H9 (cell line): Measurements from ENCODE around the gene ENDOU. TPM values are rescaled to one million over a fixed set of nuclear protein-coding genes. Genes with fewer than 3 reads are reported as not detected.

Source experiments
- DNase-seq: peaks from one replicate; pipeline ENCODE4 v3.0.0-alpha.2; 2017
- H2AFZ ChIP-seq: one replicate; pipeline ENCODE4 v1.6.1; 2013; ENCODE audit warnings: mild to moderate bottlenecking, low read length, control low read depth, moderate library complexity
- H2AK5ac ChIP-seq: 2 replicates; pipeline ENCODE4 v1.6.1; 2013; ENCODE audit warnings: low read length, control low read depth, mixed read lengths; ENCODE audit not compliant: insufficient read length
- H2BK120ac ChIP-seq: one replicate; pipeline ENCODE4 v1.6.1; 2013; ENCODE audit warnings: low read depth, mild to moderate bottlenecking, low read length, control low read depth, inconsistent platforms; ENCODE audit not compliant: poor library complexity, severe bottlenecking
- H2BK12ac ChIP-seq: 2 replicates; pipeline ENCODE4 v1.6.1; 2013; ENCODE audit warnings: low read length, control low read depth, mixed read lengths, low read depth; ENCODE audit not compliant: insufficient read length
- H2BK15ac ChIP-seq: 2 replicates; pipeline ENCODE4 v1.6.1; 2013; ENCODE audit warnings: low read depth, low read length, control low read depth
- H2BK20ac ChIP-seq: one replicate; pipeline ENCODE4 v1.6.1; 2013; ENCODE audit warnings: low read depth, mild to moderate bottlenecking, low read length, control low read depth, inconsistent platforms; ENCODE audit not compliant: poor library complexity, severe bottlenecking
- H2BK5ac ChIP-seq: 2 replicates; pipeline ENCODE4 v1.6.1; 2013; ENCODE audit warnings: low read length, control low read depth, mixed read lengths; ENCODE audit not compliant: insufficient read length
- H3K14ac ChIP-seq: 2 replicates; pipeline ENCODE4 v1.6.1; 2013; ENCODE audit warnings: low read length, control low read depth; ENCODE audit not compliant: insufficient read depth
- H3K18ac ChIP-seq: 2 replicates; pipeline ENCODE4 v1.6.1; 2013; ENCODE audit warnings: low read depth, mild to moderate bottlenecking, mixed read lengths, low read length, control low read depth; ENCODE audit not compliant: insufficient read length
- H3K23ac ChIP-seq: 2 replicates; pipeline ENCODE4 v1.6.1; 2013; ENCODE audit warnings: low read length, control low read depth, mixed read lengths, low read depth; ENCODE audit not compliant: insufficient read length
- H3K23me2 ChIP-seq: 2 replicates; pipeline ENCODE4 v1.6.1; 2013; ENCODE audit warnings: low read depth, mild to moderate bottlenecking, mixed read lengths, low read length, control low read depth; ENCODE audit not compliant: insufficient read length, poor library complexity, severe bottlenecking
- H3K27ac ChIP-seq: 2 replicates; pipeline ENCODE4 v1.5.1; 2013; ENCODE audit warnings: low read length, control low read depth, mixed read lengths, low read depth; ENCODE audit not compliant: insufficient read length
- H3K27me3 ChIP-seq: 2 replicates; pipeline ENCODE4 v1.6.1; 2013; ENCODE audit warnings: low read length, control low read depth, inconsistent platforms; ENCODE audit not compliant: insufficient read depth
- H3K4ac ChIP-seq: 2 replicates; pipeline ENCODE4 v1.6.1; 2013; ENCODE audit warnings: low read depth, mild to moderate bottlenecking, control low read depth, inconsistent platforms, low read length, moderate library complexity
- H3K4me1 ChIP-seq: 2 replicates; pipeline ENCODE4 v1.6.1; 2013; ENCODE audit warnings: low read length, control low read depth, inconsistent platforms; ENCODE audit not compliant: insufficient read depth
- H3K4me2 ChIP-seq: 2 replicates; pipeline ENCODE4 v1.6.1; 2013; ENCODE audit warnings: low read length, control low read depth, mixed read lengths; ENCODE audit not compliant: insufficient read length, insufficient read depth
- H3K56ac ChIP-seq: 2 replicates; pipeline ENCODE4 v1.6.1; 2013; ENCODE audit warnings: low read depth, mild to moderate bottlenecking, mixed read lengths, low read length, control low read depth; ENCODE audit not compliant: insufficient read length
- H3K79me1 ChIP-seq: 2 replicates; pipeline ENCODE4 v1.6.1; 2013; ENCODE audit warnings: low read depth, mild to moderate bottlenecking, moderate library complexity, low read length, control low read depth, inconsistent platforms; ENCODE audit not compliant: insufficient read depth, poor library complexity, severe bottlenecking
- H3K79me2 ChIP-seq: 2 replicates; pipeline ENCODE4 v1.6.1; 2013; ENCODE audit warnings: low read length, control low read depth, inconsistent platforms; ENCODE audit not compliant: insufficient read depth
- H3K9ac ChIP-seq: 2 replicates; pipeline ENCODE4 v1.6.1; 2013; ENCODE audit warnings: low read length, control low read depth, mixed read lengths; ENCODE audit not compliant: insufficient read length; ENCODE audit errors: extremely low read depth
- H3K9me3 ChIP-seq: one replicate; pipeline ENCODE4 v1.6.1; 2013; ENCODE audit warnings: low read depth, low read length, inconsistent platforms; ENCODE audit not compliant: control insufficient read depth
- H3T11ph ChIP-seq: one replicate; pipeline ENCODE4 v1.6.1; 2013; ENCODE audit warnings: mild to moderate bottlenecking, low read length, control low read depth, inconsistent platforms
- H4K20me1 ChIP-seq: one replicate; pipeline ENCODE4 v1.6.1; 2013; ENCODE audit not compliant: control insufficient read depth, insufficient read length, insufficient read depth
- H4K5ac ChIP-seq: 2 replicates; pipeline ENCODE4 v1.6.1; 2013; ENCODE audit warnings: low read depth, mild to moderate bottlenecking, mixed read lengths, low read length, control low read depth; ENCODE audit not compliant: insufficient read length
- H4K8ac ChIP-seq: replicated peaks from 2 replicates; pipeline ENCODE4 v1.6.1; 2013; ENCODE audit warnings: low read length, control low read depth, mixed read lengths, low read depth; ENCODE audit not compliant: insufficient read length
- H4K91ac ChIP-seq: 2 replicates; pipeline ENCODE4 v1.6.1; 2013; ENCODE audit warnings: low read depth, mild to moderate bottlenecking, moderate library complexity, mixed read lengths, low read length, control low read depth; ENCODE audit not compliant: insufficient read length
- H3K27ac Mint-ChIP-seq, 3 experiments: 2 replicates in 2 of 3; 3 replicates in 1 of 3; pipeline ENCODE4 v1.8.0; 2020 to 2021; ENCODE audit warnings: mixed read lengths in 3 of 3, mild to moderate bottlenecking in 1 of 3, moderate library complexity in 1 of 3
- H3K27me3 Mint-ChIP-seq: 2 replicates; pipeline ENCODE4 v1.8.0; 2021; ENCODE audit warnings: low read depth, mild to moderate bottlenecking, moderate library complexity, mixed read lengths
- H3K36me3 Mint-ChIP-seq, 3 experiments: 2 replicates in 2 of 3; 3 replicates in 1 of 3; pipeline ENCODE4 v1.8.0; 2020 to 2021; ENCODE audit warnings: low read depth in 3 of 3, mixed read lengths in 3 of 3; ENCODE audit not compliant: insufficient read depth in 1 of 3
- H3K4me1 Mint-ChIP-seq, 2 experiments: 2 replicates each; pipeline ENCODE4 v1.8.0; 2020; ENCODE audit warnings: mixed read lengths in 2 of 2
- H3K4me3 Mint-ChIP-seq, 2 experiments: 2 replicates in 1 of 2; 3 replicates in 1 of 2; pipeline ENCODE4 v1.8.0; 2020 to 2021; ENCODE audit warnings: mild to moderate bottlenecking in 2 of 2, mixed read lengths in 2 of 2, moderate library complexity in 1 of 2
- H3K9me3 Mint-ChIP-seq, 2 experiments: 2 replicates in 1 of 2; 3 replicates in 1 of 2; pipeline ENCODE4 v1.8.0; 2020; ENCODE audit warnings: mild to moderate bottlenecking in 2 of 2, mixed read lengths in 2 of 2, moderate library complexity in 1 of 2
- total RNA-seq: library from RNA; stranded (reverse); gene quantifications from 2 replicates; pipeline ENCODE4 v1.2.1, GENCODE V29; 2021
- TF ChIP-seq, protein P1 (sequence below): fragments of 200-600 bp; sonication (generic); conservative IDR thresholded peaks from 3 replicates; pipeline ENCODE4 v1.8.0; 2021; ENCODE audit warnings: antibody characterized with exemption, mild to moderate bottlenecking

Gene ENDOU
- total RNA-seq, 1 experiment from 2014 or later = not detected

GRCh38 chr12:47707355-47707754 lies 17.9 kb downstream of the ENDOU start:
- peaks cover 2 to 9% (median 7%) of the 10 kb centered on the region in 3 experiments for H3K36me3 Mint-ChIP-seq
- Histone ChIP-seq H3K9ac (no peak overlapping the region), H2BK5ac (no peak overlapping the region)

More at GRCh38 chr12:47707355-47707754, 17.9 kb downstream of the ENDOU start:
- DNase-seq = no peak
- Histone ChIP-seq H4K5ac (no peak overlapping the region), H3K4me1 (no peaks in the 10 kb centered on the region; the same call in 1 of the 2 replicates), H3K27ac (no peak overlapping the region), H3K18ac (no peak overlapping the region), H4K20me1 (no peaks in the 10 kb centered on the region), H3K4ac (no peak overlapping the region), H2BK15ac (no peak overlapping the region), H3K23me2 (peaks cover 6% of the 10 kb centered on the region), H3K79me2 (peaks cover 7% of the 10 kb centered on the region; the same call in 1 of the 2 replicates), H4K8ac (no peak overlapping the region), H3K9me3 (no peaks in the 10 kb centered on the region), H3K79me1 (no peaks in the 10 kb centered on the region), H3T11ph (no peak overlapping the region), H2BK20ac (no peak overlapping the region), H3K27me3 (no peaks in the 10 kb centered on the region), H4K91ac (no peak overlapping the region), H2AFZ (no peak overlapping the region), H3K56ac (no peak overlapping the region), H3K23ac (no peak overlapping the region), H2AK5ac (no peak overlapping the region), H3K14ac (no peak overlapping the region), H2BK120ac (no peak overlapping the region), H3K4me2 (no peak overlapping the region), H2BK12ac (no peak overlapping the region)
- Mint-ChIP-seq H3K9me3 (no peaks in the 10 kb centered on the region), H3K27me3 (no peaks in the 10 kb centered on the region), H3K27ac (no peak overlapping the region), H3K4me3 (no peak overlapping the region), H3K4me1 (peaks cover 20 to 23% of the 10 kb centered on the region in 2 experiments)
- TF ChIP-seq, protein P1, sequence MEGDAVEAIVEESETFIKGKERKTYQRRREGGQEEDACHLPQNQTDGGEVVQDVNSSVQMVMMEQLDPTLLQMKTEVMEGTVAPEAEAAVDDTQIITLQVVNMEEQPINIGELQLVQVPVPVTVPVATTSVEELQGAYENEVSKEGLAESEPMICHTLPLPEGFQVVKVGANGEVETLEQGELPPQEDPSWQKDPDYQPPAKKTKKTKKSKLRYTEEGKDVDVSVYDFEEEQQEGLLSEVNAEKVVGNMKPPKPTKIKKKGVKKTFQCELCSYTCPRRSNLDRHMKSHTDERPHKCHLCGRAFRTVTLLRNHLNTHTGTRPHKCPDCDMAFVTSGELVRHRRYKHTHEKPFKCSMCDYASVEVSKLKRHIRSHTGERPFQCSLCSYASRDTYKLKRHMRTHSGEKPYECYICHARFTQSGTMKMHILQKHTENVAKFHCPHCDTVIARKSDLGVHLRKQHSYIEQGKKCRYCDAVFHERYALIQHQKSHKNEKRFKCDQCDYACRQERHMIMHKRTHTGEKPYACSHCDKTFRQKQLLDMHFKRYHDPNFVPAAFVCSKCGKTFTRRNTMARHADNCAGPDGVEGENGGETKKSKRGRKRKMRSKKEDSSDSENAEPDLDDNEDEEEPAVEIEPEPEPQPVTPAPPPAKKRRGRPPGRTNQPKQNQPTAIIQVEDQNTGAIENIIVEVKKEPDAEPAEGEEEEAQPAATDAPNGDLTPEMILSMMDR = no peak
